Loucy (cell line): ENCODE measurements around the gene TMEM53.

Source experiments
- H2AFZ ChIP-seq: fragments of 200-600 bp; sonication (generic); 2 replicates; pipeline ENCODE4 v1.6.0; 2016; ENCODE audit warnings: antibody characterized with exemption, mild to moderate bottlenecking, low read length, moderate library complexity
- H3F3A ChIP-seq: fragments of 200-600 bp; 2 replicates; pipeline ENCODE4 v1.6.0; 2016; ENCODE audit warnings: antibody characterized with exemption, low read depth, mild to moderate bottlenecking
- H3K27me3 ChIP-seq: fragments of 200-600 bp; sonication (generic); 2 replicates; pipeline ENCODE4 v1.6.1; 2014; ENCODE audit warnings: low read length, mild to moderate bottlenecking; ENCODE audit not compliant: insufficient read depth, poor library complexity, severe bottlenecking
- H3K36me3 ChIP-seq: fragments of 200-600 bp; sonication (generic); 2 replicates; pipeline ENCODE4 v1.6.1; 2016; ENCODE audit warnings: low read length; ENCODE audit not compliant: insufficient read depth
- H3K4me1 ChIP-seq: fragments of 200-600 bp; sonication (generic); 2 replicates; pipeline ENCODE4 v1.5.1; 2014; ENCODE audit warnings: low read length, mild to moderate bottlenecking; ENCODE audit not compliant: insufficient read depth, poor library complexity, severe bottlenecking
- H3K4me2 ChIP-seq: fragments of 200-600 bp; sonication (generic); 2 replicates; pipeline ENCODE4 v1.6.0; 2014; ENCODE audit warnings: antibody characterized with exemption, low read length, low read depth, mild to moderate bottlenecking; ENCODE audit not compliant: poor library complexity, severe bottlenecking
- H3K4me3 ChIP-seq: fragments of 200-600 bp; sonication (generic); 2 replicates; pipeline ENCODE4 v1.5.1; 2014; ENCODE audit warnings: low read length, mild to moderate bottlenecking, mixed read lengths; ENCODE audit not compliant: poor library complexity, severe bottlenecking
- H3K79me2 ChIP-seq: fragments of 200-600 bp; sonication (generic); 2 replicates; pipeline ENCODE4 v1.6.1; 2014; ENCODE audit warnings: low read length; ENCODE audit not compliant: insufficient read depth
- H3K9ac ChIP-seq: fragments of 200-600 bp; sonication (generic); 2 replicates; pipeline ENCODE4 v1.6.0; 2014; ENCODE audit warnings: mild to moderate bottlenecking, low read depth, low read length, moderate library complexity; ENCODE audit not compliant: poor library complexity, severe bottlenecking
- H3K9me2 ChIP-seq: fragments of 200-600 bp; sonication (generic); replicated peaks from 2 replicates; pipeline ENCODE4 v1.6.1; 2016; ENCODE audit warnings: low read depth, low read length, mixed read lengths
- H3K9me3 ChIP-seq: fragments of 200-600 bp; sonication (generic); 2 replicates; pipeline ENCODE4 v1.6.1; 2014; ENCODE audit warnings: mild to moderate bottlenecking, antibody characterized with exemption, low read length, low read depth; ENCODE audit not compliant: insufficient read depth
- H4K20me1 ChIP-seq: fragments of 200-600 bp; sonication (generic); 2 replicates; pipeline ENCODE4 v1.6.0; 2014; ENCODE audit warnings: antibody characterized with exemption, low read length, mild to moderate bottlenecking; ENCODE audit not compliant: insufficient read depth, poor library complexity, severe bottlenecking
- CTCF ChIP-seq: fragments of 200-600 bp; sonication (generic); conservative IDR thresholded peaks from 2 replicates; pipeline ENCODE4 v1.5.1; 2014; ENCODE audit warnings: mild to moderate bottlenecking, antibody characterized with exemption, low read length
- EZH2phosphoT487 ChIP-seq: fragments of 200-600 bp; IDR thresholded peaks from 2 replicates; pipeline ENCODE4 v1.6.1; 2018; ENCODE audit warnings: antibody characterized with exemption, mild to moderate bottlenecking, moderate library complexity, borderline replicate concordance

TMEM53 gene

GRCh38 chr1:44641126-44642102 lies 32.9 kb downstream of the TMEM53 start:
- no peak overlapping the region for H3K9ac ChIP-seq
- H3F3A ChIP-seq = no peaks in the 10 kb centered on the region
- no peak for TF ChIP-seq CTCF
- no peak for TF ChIP-seq EZH2phosphoT487
- no peak overlapping the region for H2AFZ ChIP-seq
- no peak overlapping the region for H3K4me2 ChIP-seq
- peaks cover 99% of the 10 kb centered on the region; the same call in 1 of the 2 replicates for H3K36me3 ChIP-seq
- no peaks in the 10 kb centered on the region for H3K4me1 ChIP-seq
- no peaks in the 10 kb centered on the region for H3K9me2 ChIP-seq
- no peaks in the 10 kb centered on the region for H3K9me3 ChIP-seq
- H3K79me2 ChIP-seq = peaks cover 26% of the 10 kb centered on the region; the same call in 1 of the 2 replicates
- no peaks in the 10 kb centered on the region for H3K27me3 ChIP-seq
- H4K20me1 ChIP-seq = no peaks in the 10 kb centered on the region
- H3K4me3 ChIP-seq = no peak overlapping the region

GRCh38 chr1:44640200-44640853 lies 34.0 kb downstream of the TMEM53 start:
- Histone ChIP-seq H3K79me2 (peaks cover 35% of the 10 kb centered on the region; the same call in 1 of the 2 replicates), H3K4me1 (no peaks in the 10 kb centered on the region), H3K9me3 (no peaks in the 10 kb centered on the region), H3K36me3 (peaks cover 99% of the 10 kb centered on the region; the same call in 1 of the 2 replicates), H3K9me2 (no peaks in the 10 kb centered on the region), H3F3A (no peaks in the 10 kb centered on the region), H3K9ac (no peak overlapping the region), H3K4me2 (no peak overlapping the region), H3K27me3 (no peaks in the 10 kb centered on the region), H4K20me1 (no peaks in the 10 kb centered on the region), H3K4me3 (no peak overlapping the region), H2AFZ (no peak overlapping the region)
- no peak for TF ChIP-seq CTCF
- TF ChIP-seq EZH2phosphoT487 = no peak

- H3F3A ChIP-seq = no peaks in the 10 kb centered on the region
- no peak overlapping the region for H2AFZ ChIP-seq
- no peaks in the 10 kb centered on the region for H3K9me3 ChIP-seq
- peaks cover 19% of the 10 kb centered on the region for H4K20me1 ChIP-seq
- H3K79me2 ChIP-seq = peaks cover 58% of the 10 kb centered on the region
- TF ChIP-seq CTCF (no peak), EZH2phosphoT487 (no peak)
- H3K4me1 ChIP-seq = peaks cover 21% of the 10 kb centered on the region
- H3K4me2 ChIP-seq = no peak overlapping the region
- H3K9ac ChIP-seq = no peak overlapping the region
- no peak overlapping the region for H3K4me3 ChIP-seq
- peaks cover 77% of the 10 kb centered on the region; the same call in 1 of the 2 replicates for H3K36me3 ChIP-seq
- H3K27me3 ChIP-seq = no peaks in the 10 kb centered on the region
- no peaks in the 10 kb centered on the region for H3K9me2 ChIP-seq
These were observed 36.4 kb downstream of the TMEM53 start for GRCh38 chr1:44637702-44638411.
